GM19455 (cell line): ENCODE results near the gene TTLL12.

Experiments
- ATAC-seq: cut with Tn5 transposase; IDR thresholded peaks from one replicate; pipeline ENCODE4 v1.9.1; 2021; ENCODE audit not compliant: unreplicated experiment

TTLL12 gene

DNA sequence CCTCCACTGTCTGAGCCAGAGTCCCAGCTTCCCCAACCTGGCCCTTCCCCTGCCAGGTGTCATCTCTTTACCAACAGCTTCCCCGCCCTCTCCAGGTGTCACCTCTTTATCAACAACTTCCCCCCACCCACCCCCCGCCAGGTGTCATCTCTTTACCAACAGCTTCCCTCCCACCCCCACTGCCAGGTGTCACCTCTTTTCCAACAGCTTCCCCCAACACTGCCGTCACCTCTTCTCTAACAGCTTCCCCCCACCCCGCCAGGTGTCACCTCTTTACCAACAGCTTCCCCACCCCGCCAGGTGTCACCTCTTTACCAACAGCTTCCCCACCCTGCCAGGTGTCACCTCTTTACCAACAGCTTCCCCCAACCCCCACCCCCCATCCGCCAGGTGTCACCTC, 29.8 kb upstream of the TTLL12 start:
- ATAC-seq, result no peak

DNA sequence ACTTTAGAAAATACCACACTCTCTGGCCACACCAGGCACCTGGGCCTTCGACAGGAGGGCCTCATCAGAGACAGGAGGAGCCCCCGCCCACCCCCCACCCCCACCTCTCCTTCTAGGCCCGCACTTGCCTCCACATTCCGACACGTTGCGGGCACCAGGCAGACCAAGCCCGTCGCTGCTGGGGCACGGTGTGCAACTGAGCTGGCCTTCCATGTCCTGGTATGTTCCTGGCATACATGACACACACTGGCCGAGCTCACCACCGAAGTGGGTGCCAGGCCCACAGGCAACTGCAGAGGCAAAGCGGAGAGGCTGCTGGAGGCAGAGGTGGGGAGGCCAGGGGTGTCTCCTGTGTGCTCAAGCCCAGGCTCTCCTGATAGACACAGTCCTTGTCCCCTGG, 27.0 kb upstream of the TTLL12 start:
- ATAC-seq, result no peak

DNA sequence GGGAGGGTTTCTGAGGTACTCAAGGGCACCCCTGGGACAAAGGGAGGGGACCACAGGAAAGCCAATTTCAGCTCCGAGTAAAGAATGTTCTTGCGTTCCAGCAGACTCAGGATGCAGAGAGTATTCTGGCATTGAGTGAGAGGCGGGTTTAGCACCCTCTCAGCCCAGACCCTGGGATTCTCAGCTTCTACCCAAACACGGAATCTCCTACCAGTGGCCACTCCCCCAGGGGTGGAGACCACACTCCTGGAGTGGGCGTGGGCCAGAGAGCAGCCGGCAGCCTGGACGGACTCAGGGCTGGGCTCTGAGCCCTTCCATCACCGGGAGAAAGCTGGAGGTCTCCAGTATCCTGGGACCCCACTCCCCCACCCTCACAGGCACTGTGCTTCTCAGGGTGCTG, 26.1 kb upstream of the TTLL12 start:
- ATAC-seq, result no peak

DNA sequence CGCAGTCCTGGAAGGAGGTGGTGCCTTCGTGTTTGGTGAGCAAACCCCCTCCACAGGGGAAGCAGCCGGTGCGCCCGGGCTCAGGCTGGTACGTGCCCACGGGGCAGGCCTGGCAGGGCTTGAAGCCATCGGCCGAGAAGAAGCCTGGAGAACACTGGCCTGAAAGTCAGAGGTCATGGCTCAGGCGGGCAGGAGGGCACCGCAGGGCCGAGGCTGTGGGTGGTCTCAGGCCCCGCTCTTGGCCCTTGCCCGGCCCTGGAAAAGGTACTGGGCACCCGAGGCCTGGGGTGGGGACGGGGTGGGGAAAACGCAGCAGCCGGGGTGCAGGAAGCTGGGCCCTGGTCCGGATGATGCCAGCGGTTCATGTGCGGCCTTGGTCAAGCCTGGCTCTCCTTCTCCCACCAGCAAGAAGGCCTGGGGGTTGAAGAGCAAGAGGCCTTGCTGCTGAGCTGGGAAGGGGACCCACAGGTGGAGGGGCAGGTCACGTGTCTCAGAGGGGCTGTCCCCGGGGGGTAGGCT, 25.6 kb upstream of the TTLL12 start:
- ATAC-seq, result no peak

DNA sequence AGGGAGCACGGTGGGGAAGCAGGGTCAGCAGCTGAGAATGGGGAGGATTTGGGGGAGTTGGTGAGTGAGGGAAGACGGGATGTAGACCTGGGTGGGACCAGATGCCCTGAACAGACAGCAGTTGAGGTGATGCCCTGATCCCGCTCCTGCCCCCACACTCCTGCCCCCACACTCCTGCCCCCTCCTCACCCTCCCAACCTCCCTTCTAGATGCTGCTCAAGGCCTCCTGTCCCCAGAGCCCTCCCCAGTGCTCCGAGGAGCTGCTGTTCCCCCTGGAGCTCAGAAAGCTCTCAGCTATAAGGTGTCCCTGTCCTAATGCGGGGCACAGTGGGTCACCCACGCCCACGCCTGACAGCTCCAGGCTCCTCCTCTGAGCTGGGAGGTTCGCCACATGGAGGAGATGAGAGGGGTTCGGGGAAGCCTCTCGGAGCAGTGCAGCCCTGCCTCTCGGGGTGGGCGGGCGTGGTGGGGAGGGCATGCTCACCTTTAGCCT, 25.1 kb upstream of the TTLL12 start:
- ATAC-seq, result no peak

DNA sequence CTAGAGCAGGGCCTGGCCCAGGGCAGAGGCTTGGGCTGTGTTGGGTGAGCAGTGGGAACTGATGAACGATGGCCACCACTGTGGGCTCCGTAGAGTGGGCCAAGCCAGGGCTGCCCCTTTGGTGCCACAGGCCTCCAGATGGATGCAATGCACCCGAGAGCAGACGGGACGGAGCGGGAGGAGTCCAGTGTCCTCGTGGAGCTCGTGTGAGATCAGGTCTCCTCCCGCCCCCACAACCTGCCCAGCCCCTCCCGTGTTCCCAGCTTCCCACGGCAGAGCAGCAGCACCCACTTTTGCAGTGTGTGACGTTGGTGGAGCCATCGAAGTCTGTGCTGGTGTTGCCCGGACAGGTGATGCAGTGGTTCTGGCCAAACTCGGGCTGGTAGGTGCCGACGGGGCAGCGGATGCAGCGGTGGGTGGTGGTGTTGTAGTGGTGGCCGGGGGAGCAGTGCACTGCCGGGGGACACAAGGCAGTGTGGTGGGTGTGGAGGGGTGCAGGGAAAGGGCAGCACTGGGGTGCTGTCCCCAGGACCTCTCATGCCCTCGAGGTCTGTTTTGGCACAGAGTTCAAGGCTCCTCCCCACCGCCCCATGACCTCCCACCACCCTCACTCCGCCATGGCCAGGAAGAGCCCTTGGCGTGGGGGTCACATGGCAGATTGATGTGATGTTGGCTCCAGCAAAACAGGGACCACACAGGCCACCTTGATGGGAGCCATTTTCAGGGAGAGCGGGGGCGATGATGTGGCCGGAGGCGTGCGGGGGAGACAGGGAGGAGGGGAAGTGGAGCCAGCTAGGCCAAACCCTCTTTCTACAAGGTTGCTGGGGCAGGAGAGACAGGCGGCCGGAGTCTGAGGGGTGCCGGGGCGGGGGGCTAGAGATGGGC, 23.9 kb upstream of the TTLL12 start:
- no peak for ATAC-seq

DNA sequence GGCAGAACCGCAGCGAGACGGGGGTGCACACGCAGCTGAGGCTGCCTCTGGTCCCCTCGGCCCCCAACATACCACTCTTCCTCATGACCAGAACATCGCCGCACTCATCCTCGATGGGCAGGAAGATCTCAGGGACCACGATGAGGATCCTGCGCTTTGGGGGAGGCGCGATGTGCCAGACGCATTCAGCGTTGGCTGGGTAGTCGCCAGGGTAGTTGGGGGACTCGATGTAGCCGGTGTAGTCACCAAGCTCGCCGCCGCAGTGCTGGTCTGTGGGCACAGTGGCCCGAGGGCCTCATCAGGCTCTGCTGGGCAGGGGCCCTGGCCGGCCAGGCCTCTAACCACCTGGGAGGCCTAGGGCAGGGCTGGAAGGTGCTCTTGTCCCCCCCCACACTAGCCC, 23.0 kb upstream of the TTLL12 start:
- ATAC-seq, result no peak

DNA sequence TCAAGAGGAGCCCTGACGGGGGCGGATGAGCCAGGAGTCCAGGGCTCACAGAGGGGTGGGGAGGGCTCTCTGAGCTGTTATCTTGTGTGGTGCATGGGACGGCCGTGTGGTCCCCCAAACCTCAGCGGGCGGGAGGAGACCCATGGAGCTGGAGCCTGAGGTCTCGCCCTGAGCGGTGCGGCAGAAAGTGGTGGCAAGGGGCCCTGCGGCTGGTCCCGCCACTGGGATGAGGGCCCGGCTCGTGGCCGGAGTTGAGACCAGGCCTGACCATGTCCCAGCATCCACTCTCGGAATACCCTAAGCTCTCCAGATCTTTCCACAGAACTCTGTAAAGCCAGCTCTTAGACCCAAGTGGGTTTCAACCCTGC, 22.6 kb upstream of the TTLL12 start:
- no peak for ATAC-seq

DNA sequence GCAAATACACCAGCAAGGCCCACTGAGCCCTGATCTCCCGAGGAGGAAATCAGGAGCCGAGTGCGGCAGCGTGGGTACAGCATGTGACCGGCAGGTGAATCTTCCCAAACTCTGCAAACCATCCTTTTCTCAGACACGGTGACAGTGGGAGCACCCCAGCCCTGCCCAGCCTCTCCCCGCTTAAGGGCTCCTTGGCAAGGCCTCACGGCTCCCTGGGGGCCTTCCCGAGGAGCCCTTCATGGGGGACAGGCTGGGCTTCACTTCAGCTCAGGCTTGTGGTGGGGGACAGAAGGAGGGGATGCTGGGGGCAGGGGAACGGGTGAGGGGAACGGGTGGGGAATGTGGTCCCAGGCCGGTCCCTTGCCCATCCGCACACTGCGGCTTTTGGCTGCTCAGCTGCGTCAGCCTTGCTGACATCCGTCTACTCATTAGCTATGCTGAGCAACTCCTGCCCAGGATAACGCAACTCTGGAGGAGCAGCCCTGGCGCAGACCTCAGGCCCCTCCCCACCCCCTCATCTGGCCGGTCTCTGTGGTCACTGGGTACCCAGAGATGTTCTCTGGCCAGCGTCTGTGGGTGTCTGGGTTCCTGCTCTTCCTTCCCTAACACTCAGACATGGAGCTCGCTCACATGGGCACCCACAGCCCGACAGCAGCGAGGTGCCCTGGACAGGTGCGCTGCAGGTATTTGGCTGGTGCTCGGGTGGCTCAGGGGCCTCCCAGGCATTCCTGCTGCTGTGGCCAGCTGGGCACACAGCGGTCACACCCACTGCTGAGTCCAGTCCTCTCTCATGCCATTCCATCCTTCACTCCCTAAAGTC, 22.0 kb upstream of the TTLL12 start:
- ATAC-seq, result no peak

DNA sequence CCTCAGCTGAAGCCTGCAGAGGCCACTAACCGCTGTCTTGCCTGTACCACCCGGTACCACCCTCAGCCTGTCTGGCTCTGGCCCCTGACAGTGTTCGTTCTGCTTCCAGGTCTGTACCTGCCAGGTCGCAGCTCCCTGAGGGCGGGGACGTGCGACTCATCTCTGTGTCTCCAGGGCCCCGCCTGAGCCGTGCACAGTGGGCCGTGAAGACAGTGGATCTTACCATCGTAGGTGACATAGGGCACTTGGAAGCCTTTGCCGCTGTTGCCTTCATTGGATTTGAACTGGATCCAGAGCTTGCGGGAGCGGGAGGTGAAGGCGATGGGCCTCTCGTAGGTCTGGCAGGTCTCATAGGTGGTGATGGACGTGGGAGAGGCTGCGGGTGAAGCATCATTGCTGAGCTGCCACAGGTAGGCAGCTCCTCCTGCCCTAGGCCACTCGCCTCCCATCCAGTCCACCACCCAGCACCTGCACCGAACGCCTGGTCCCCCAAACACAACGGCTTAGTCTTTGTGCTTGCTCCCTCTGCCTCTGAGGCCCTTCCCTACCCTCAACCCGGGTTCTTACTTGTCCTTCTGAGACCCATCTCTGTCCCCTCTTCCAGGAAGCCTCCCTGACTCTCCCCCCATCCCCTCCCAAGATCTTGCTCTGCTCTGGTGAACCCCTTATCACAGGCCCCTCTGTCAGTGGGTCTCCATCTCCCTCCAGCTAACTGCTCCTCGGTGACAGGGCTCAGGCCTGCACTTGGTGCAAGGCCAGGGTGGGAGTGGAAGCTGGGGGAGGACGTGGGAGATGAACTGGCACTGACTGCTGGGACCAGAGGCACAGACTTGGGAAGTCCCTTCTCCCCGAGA, 21.1 kb upstream of the TTLL12 start:
- ATAC-seq, result no peak

DNA sequence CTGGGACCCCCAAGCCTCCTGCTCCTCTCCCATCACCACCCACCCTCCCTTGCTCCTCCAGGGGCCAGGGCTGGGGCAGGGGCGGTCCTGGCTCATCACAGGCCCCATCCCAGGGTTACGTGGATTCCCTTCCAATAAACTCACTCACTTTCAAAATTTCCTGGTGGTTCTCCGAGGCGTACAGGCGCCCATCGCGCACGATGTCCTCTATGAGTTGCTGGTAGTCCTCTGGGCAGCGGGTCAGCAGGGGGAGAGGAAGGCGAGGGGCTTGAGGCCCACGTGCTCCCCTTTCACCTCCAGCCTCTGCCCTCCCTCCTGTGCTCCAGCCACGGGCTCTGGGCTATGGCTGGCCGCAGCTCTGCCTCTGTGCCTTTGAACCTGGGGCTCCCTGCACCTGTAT, 20.5 kb upstream of the TTLL12 start:
- no peak for ATAC-seq

DNA sequence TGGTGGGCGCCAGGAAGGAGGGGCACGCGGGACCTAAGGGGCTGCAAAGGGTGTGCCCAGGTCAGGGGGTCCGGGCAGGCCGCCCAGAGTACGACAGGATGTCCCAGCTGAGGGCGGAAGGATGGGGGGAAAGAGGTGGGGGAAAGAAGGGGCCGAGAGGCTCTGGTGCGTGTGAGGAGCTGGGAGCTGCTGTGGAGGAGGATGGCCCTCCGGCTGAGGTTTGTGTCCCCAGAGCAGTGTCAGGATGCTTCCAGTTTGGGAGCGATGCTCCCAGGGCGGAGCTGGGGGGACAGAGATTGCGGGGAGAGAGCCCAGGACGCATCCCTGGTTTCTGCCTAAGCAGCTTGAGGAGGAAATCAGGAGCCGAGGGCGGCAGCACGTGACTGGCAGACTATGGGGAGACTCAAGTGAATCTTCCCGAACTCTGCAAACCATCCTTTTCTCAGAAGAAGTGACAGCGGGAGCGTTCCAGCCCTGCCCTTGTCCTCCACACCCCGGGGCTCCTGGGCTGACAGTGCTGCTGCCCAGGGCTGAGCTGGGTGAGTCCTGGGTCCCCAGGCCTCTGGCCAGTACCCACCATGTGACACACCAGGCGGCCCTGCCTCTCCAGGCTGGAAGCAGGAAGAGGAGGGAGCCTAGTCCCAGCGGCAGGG, 19.7 kb upstream of the TTLL12 start:
- ATAC-seq, result no peak

DNA sequence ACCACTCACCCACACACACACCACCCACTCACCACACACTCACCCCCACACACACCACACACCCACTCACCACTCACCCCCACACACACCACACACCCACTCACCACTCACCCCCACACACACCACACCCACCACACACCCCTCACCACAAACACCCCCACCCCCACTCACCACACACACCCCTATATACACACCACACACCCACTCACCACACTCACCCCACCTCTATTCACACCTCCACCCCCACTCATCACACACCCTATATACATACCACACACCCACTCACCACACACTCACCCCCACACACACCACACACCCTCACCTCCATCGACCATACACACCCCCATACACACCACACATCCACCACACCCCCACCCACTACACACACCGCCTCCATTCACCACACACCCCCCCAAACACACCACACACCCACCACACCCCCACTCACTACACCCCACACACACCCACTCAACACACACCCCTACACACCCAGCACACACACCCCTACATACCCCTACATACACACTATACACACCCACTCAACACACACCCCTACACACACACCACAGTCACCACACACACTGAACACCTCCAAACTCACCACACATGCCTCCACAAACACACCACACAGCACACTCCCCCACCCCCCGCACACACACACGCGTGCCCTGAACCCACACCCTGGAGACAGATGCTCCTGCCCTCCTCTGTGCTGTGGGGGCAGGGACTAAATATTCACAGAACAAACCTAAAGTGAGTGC, 19.0 kb upstream of the TTLL12 start:
- no peak for ATAC-seq

DNA sequence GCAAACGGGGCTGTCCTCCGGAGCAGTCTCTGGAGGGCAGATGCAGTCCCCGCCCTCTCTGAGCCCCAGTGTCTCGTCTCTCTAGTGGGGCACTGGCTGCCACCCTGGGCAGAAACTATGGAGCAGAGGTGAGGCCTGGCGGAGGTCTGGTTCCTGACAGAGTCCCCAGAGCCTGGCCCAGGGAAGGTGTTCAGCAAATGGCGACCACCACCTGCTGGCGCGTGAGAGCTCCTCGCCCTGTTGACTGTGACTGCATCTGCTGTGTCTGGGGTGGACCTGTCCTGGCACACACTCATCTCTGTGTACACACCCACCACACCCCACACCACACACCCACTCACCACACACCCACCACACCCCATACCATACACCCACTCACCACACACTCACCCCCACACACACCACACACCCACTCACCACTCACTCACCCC, 18.3 kb upstream of the TTLL12 start:
- ATAC-seq, result no peak

DNA sequence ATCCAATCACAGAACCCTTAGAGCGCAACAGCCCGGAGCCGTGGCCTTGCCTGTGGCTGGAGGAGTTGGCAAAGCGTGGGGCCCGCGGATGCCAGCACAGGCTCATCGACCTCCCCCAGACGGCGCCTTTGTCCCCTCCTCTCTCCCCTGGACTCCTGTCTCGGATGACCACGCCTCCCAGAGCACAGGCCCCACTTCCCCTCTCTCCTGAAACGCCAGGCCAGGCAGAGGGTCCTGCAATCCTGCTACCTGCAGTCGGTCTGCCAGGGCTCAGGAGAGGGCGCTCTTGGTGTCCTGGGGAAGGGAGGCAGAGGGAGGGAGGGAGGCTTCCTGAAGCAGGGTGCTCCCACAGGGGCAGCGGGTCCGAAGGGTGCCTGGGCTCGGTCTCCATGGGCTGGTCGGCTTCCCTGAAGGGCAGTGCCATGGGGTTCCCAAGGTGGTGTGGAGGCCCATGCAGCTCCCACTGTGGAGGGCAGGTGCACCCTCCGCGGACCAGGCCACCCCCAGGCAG, 16.6 kb upstream of the TTLL12 start:
- no peak for ATAC-seq

DNA sequence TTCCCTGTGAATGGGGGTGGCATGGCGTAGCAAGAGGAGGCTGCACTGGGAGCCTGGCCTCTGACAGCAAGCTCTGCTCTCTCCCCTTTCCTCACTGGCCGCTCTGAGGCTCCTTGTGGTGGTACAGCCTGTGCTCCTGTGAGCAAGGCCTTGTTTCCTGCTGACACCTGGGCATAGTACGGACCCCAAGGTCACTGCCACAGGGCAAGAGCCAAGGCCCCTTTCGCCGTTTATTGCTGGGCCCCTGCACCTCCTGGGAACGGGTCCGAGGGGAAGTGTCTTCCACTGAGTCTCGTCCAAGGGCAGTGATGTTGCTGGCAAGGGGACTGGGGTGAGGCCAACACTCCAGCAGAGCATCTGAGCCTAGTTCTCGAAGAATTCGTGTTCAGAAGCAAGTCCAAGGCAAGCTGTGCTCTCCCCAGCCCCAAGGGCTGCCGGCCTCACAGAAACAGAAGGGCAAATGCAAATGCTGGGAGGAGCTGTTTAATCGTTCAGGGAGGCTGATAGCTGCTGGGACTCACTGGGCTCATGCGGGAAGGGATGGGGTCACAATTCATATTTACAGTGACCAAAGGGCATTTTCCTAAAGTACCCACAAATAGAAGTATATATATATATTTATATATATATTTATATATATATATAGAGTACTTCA, 15.9 kb upstream of the TTLL12 start:
- no peak for ATAC-seq

DNA sequence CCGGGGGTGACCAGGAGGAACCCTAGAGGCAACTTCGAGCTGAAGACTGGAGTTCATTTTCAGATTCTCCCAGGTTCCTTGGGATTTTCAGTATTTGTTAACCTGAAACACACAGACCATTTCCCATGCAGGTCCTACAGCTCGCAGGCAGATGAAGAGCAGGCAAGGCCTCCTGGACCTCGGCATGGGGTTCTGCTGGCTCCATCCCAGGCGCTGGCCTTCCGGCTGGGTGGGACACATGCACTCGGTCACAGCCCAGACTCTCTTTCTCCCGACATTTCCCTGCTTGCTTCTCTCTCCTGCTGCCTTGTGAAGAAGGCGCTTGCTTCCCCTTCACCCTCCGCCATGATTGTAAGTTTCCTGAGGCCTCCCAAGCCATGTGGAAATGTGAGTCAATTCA, 15.4 kb upstream of the TTLL12 start:
- no peak for ATAC-seq

DNA sequence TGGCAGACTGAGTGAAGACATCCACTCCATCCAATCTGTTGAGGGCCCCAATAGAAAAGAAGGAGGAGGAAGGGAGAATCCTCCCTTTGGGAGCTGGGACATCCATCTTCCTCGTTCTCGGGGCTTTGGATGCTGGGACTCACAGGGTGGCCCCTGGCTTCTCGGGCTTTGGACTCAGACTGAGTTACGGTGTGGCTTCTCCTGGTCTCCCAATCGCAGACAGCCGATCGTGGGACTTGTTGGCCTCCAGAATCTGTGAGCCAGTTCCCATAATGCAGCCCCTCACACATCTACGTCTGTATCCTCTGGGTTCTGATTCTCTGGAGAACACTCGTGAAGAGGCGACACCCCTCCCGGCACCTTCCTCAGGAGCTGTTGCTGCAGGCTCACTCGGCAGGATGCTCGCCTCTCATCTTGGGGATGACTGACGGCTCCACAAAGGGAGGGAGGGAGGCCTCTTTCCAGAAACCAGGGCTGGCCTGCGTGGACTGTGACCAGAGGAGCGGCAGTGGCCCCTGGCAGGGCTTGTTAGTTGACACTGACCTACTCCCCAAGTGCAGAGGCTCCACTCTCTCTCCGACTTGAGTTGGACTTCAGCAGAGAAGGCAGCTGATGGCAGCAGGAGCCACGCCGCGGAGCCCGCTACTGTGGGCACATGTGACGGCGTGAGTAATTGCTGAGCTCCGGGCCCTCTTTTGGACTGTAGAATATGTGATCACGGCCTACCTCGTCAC, 14.7 kb upstream of the TTLL12 start:
- no peak for ATAC-seq
